Esophagus squamous epithelium (tissue), 5 donors: Measurements from ENCODE around the gene HSPG2. TPM values are rescaled to one million over a fixed set of nuclear protein-coding genes. Genes with fewer than 3 reads are reported as not detected.

Experiments used
- DNase-seq: peaks from one replicate; lab custom pipeline; 2025; lab: John Stamatoyannopoulos, UW
- H3K27ac ChIP-seq, 4 donors: fragments of 200-600 bp; sonication (generic); one replicate each; pipeline ENCODE4 v1.5.1; 2016 to 2019; ENCODE audit warnings: mild to moderate bottlenecking in 1 of 4
- H3K27me3 ChIP-seq, 4 donors: fragments of 200-600 bp; sonication (generic); 1 replicate in 3 of 4; 2 replicates in 1 of 4; pipeline versions ENCODE4 v1.5.1 to v1.6.0; 2017 to 2021; ENCODE audit warnings: antibody characterized with exemption in 1 of 4
- H3K36me3 ChIP-seq, 3 donors: fragments of 200-600 bp; sonication (generic); one replicate each; pipeline ENCODE4 v1.5.1; 2016 to 2019
- H3K4me1 ChIP-seq, 3 donors: fragments of 200-600 bp; sonication (generic); one replicate each; pipeline ENCODE4 v1.5.1; 2017 to 2019
- H3K4me3 ChIP-seq, 4 donors: fragments of 200-600 bp; sonication (generic); 1 replicate in 3 of 4; 2 replicates in 1 of 4; pipeline ENCODE4 v1.5.1; 2016 to 2019; ENCODE audit warnings: mild to moderate bottlenecking in 2 of 4, moderate library complexity in 1 of 4
- H3K9me3 ChIP-seq, 3 donors: fragments of 200-600 bp; sonication (generic); one replicate each; pipeline ENCODE4 v1.5.1; 2016 to 2019
- POLR2A ChIP-seq, 4 donors: fragments of 450-650 bp; IDR thresholded peaks; one replicate each; pipeline ENCODE4 v1.6.1; 2017; ENCODE audit warnings: antibody characterized with exemption in 4 of 4, mild to moderate bottlenecking in 4 of 4, moderate library complexity in 3 of 4
- WGBS, 2 donors: methylation state at CpG; one replicate each; pipeline ENCODE4 v1.1.5; 2018; 5-methylcytosine and 5-hydroxymethylcytosine counted together
- intact Hi-C: fragments of 100-400 bp; cut with DNase I; formaldehyde crosslinking; loops from one replicate; pipeline ENCODE4 v1.15.0; 2022
- total RNA-seq, 4 donors: library from RNA; depleted of rRNA; stranded (reverse); fragments of >200 nt; gene quantifications; one replicate each; pipeline ENCODE4 v1.1.0, GENCODE V29; 2016
- TF ChIP-seq, protein P1 (sequence below), 6 experiments: fragments of 450-650 bp in 4 of 6; fragments of 200-600 bp in 2 of 6; sonication (generic) in 2 of 6; IDR thresholded peaks; one replicate each; pipeline ENCODE4 v1.5.1; 2016 to 2019; ENCODE audit warnings: antibody characterized with exemption in 6 of 6, mild to moderate bottlenecking in 4 of 6, moderate library complexity in 4 of 6
- donor health status: DM: yes; HTN: yes; CAD: no.

HSPG2 gene
- total RNA-seq, 4 donors from 2014 or later, result 44.9 to 107 (median 54.2) TPM

DNA sequence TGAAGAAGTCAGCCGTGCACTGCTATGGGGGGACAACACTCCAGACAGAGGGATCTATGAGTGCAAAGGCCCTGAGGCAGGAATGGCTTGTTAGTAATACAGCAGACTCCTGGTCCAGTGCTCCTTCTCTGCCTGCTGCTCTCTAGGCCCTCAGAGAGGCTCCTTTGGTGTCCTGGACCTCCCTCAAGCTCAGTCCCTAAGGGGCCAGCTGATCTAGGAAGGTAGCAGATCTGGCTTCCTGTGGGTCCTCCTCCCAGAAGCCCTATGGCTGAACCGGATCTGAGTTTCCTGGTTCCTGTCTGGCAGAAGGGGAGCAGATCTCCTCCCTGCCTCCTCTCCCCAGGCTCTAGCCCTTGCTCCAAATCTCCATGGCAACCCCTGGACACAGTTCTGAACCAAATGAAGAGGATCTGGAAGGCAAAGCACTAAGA is 125.2 kb downstream of the HSPG2 start, which contains the start of gene LDLRAD2:
Gene LDLRAD2 (plus strand): TSS at position 391 of the 431 bp plus-strand sequence. CDS start 187 bp downstream, outside the sequence.
- intact Hi-C loops, result no loop called here
- no peaks in the 10 kb centered on the region for H3K9me3 ChIP-seq
- H3K27me3 ChIP-seq, result peaks cover 0 to 15% (median 1%) of the 10 kb centered on the region in 4 donors
- TF ChIP-seq, protein P1, sequence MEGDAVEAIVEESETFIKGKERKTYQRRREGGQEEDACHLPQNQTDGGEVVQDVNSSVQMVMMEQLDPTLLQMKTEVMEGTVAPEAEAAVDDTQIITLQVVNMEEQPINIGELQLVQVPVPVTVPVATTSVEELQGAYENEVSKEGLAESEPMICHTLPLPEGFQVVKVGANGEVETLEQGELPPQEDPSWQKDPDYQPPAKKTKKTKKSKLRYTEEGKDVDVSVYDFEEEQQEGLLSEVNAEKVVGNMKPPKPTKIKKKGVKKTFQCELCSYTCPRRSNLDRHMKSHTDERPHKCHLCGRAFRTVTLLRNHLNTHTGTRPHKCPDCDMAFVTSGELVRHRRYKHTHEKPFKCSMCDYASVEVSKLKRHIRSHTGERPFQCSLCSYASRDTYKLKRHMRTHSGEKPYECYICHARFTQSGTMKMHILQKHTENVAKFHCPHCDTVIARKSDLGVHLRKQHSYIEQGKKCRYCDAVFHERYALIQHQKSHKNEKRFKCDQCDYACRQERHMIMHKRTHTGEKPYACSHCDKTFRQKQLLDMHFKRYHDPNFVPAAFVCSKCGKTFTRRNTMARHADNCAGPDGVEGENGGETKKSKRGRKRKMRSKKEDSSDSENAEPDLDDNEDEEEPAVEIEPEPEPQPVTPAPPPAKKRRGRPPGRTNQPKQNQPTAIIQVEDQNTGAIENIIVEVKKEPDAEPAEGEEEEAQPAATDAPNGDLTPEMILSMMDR (IDR thresholded peaks at IDR 0.05), result no peak
- 56 to 78% methylated on average over 1 to 2 of the region's 2 CpGs for WGBS, 2 donors
- DNase-seq, result no peak
- no peak within 1 kb of the TSS for H3K27ac ChIP-seq
- H3K36me3 ChIP-seq, result no peaks in the 10 kb centered on the region
- peaks cover 0 to 19% (median 5%) of the 10 kb centered on the region in 3 donors for H3K4me1 ChIP-seq
- no peak within 1 kb of the TSS for H3K4me3 ChIP-seq

DNA sequence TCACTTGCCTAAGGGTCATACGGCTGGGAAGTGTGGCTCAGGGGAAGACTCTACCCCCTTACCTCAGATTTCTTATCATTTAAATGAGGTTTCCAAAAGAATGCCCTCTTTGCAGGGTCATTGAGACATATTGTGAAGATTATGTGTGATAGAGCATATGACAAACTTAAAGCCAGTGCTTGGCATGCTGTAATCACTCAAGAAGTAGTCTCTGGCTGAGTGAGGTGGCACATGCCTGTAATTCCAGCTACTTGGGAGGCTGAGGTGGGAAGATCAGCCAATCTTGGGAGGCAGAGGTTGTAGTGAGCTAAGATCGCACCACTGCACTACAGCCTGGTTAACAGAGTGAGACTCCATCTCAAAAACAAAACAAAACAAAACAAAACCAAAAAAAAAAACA is 132.6 kb downstream of the HSPG2 start:
- Histone ChIP-seq H3K27me3 (no peaks in the 10 kb centered on the region), H3K36me3 (no peaks in the 10 kb centered on the region), H3K4me1 (no peaks in the 10 kb centered on the region), H3K4me3 (no peak overlapping the region), H3K27ac (no peak overlapping the region), H3K9me3 (no peaks in the 10 kb centered on the region)
- intact Hi-C loops, result no loop called here
- no peak for TF ChIP-seq POLR2A (IDR thresholded peaks at IDR 0.05)
- TF ChIP-seq, protein P1 (IDR thresholded peaks at IDR 0.05), result no peak
- 85 to 86% methylated on average over 2 of the region's 2 CpGs for WGBS, 2 donors
- DNase-seq, result no peak

DNA sequence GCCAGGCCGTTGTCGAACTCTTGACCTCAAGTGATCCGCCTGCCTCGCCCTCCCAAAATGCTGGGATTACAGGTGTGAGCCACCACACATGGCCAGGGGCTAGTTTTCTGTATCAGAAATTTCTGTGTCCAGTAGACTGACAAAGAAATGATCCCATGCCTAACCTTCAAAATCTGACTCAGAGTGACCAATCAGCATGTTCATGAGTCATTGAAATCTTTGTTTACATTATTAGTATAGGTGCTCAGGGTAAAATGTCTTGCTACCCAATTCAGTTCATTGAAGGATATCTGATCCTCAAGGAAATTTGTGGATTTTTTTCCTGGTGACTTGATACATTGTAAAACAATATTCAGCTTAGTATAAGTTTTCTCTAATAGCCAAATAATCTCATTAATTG is 136.0 kb downstream of the HSPG2 start:
- H3K27ac ChIP-seq, result no peak overlapping the region
- H3K4me1 ChIP-seq, result no peaks in the 10 kb centered on the region
- DNase-seq, result no peak
- no peaks in the 10 kb centered on the region for H3K27me3 ChIP-seq
- H3K4me3 ChIP-seq, result no peak overlapping the region
- WGBS, 2 donors, result 82 to 84% methylated on average over 3 to 4 of the region's 4 CpGs
- intact Hi-C loops, result no loop called here
- H3K36me3 ChIP-seq, result no peaks in the 10 kb centered on the region
- no peak for TF ChIP-seq POLR2A (IDR thresholded peaks at IDR 0.05)
- TF ChIP-seq, protein P1 (IDR thresholded peaks at IDR 0.05), result no peak
- no peaks in the 10 kb centered on the region for H3K9me3 ChIP-seq

DNA sequence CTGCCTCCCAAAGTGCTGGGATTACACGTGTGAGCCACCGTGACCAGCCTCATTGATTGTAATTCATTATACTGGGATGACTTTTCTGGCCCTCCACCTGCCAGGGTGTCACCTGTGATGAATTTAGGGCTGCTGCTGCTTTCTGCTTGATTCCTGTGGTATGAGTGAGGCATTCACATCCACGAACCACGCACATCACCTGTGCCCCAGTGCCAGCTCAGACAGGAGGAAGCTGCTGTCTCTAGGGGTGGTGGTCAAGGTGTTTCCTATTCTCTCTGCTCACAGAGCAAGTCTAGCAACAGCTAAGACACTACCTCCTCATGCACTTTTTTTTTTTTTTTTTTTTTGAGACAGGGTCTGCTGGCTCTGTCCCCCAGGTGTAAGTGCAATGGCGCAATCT is 137.4 kb downstream of the HSPG2 start:
- peaks cover 0 to 7% (median 0%) of the 10 kb centered on the region in 3 donors for H3K9me3 ChIP-seq
- DNase-seq, result no peak
- no peaks in the 10 kb centered on the region for H3K36me3 ChIP-seq
- H3K27ac ChIP-seq, result no peak overlapping the region
- 61 to 69% methylated on average over 4 to 5 of the region's 5 CpGs for WGBS, 2 donors
- no peaks in the 10 kb centered on the region for H3K4me1 ChIP-seq
- H3K27me3 ChIP-seq, result no peaks in the 10 kb centered on the region
- intact Hi-C loops, result no loop called here
- TF ChIP-seq, protein P1 (IDR thresholded peaks at IDR 0.05), result no peak
- no peak for TF ChIP-seq POLR2A (IDR thresholded peaks at IDR 0.05)
- H3K4me3 ChIP-seq, result no peak overlapping the region

DNA sequence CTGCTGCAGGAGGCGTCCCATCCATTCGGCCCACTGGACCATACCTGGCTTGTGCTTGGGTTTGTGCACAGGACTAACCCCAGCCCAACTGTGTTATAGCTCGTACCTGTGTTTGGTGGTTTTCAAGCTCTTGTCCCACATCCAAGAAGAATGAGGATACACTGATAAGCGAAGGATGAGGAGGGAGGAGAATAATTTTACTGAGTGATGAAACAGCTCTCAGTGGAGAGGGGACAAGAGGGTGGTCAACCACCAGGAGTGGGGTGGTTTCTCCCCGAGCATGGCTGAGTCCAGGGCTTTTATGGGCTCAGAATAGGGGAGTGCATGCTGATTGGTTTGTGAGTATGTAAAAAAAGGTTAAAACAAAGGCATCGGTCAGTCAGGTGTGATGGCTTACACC is 142.0 kb downstream of the HSPG2 start:
- 88 to 90% methylated on average over 5 to 6 of the region's 6 CpGs for WGBS, 2 donors
- intact Hi-C loops, result no loop called here
- Histone ChIP-seq H3K36me3 (no peaks in the 10 kb centered on the region), H3K27ac (no peak overlapping the region), H3K9me3 (peaks cover 0 to 9% (median 0%) of the 10 kb centered on the region in 3 donors), H3K4me1 (no peaks in the 10 kb centered on the region), H3K4me3 (no peak overlapping the region), H3K27me3 (no peaks in the 10 kb centered on the region)
- no peak for DNase-seq
- TF ChIP-seq, protein P1 (IDR thresholded peaks at IDR 0.05), result no peak
- no peak for TF ChIP-seq POLR2A (IDR thresholded peaks at IDR 0.05)
